Fibroblast of lung (primary cell): ENCODE results near the gene B4GALT6. TPM values are rescaled to one million over a fixed set of nuclear protein-coding genes. Genes with fewer than 3 reads are reported as not detected.

Experiments
- DNase-seq, 2 donors: peaks; one replicate each; pipeline versions ENCODE4 v3.0.0 to v3.0.0-alpha.2; 2010; ENCODE audit warnings: low read depth in 2 of 2
- H2AFZ ChIP-seq: 2 replicates; pipeline ENCODE4 v1.5.1; 2012; ENCODE audit warnings: low read length, control low read depth, inconsistent platforms
- H3K27ac ChIP-seq: 2 replicates; pipeline ENCODE4 v1.5.1; 2011; ENCODE audit warnings: low read length, control low read depth; ENCODE audit not compliant: insufficient read depth
- H3K27me3 ChIP-seq: 2 replicates; pipeline ENCODE4 v1.5.1; 2011; ENCODE audit warnings: mild to moderate bottlenecking, low read length; ENCODE audit not compliant: control insufficient read depth, insufficient read depth
- H3K36me3 ChIP-seq: 2 replicates; pipeline ENCODE4 v1.5.1; 2011; ENCODE audit warnings: low read length; ENCODE audit not compliant: control insufficient read depth, insufficient read depth
- H3K4me1 ChIP-seq: 2 replicates; pipeline ENCODE4 v1.5.1; 2011; ENCODE audit warnings: low read length; ENCODE audit not compliant: control insufficient read depth, insufficient read depth; ENCODE audit errors: extremely low read depth
- H3K4me2 ChIP-seq: 2 replicates; pipeline ENCODE4 v1.5.1; 2011; ENCODE audit warnings: low read length, control low read depth; ENCODE audit not compliant: insufficient read depth; ENCODE audit errors: extremely low read depth
- H3K4me3 ChIP-seq, 4 experiments: fragments of 200-600 bp in 1 of 4; sonication (generic) in 1 of 4; replicated peaks in 1 of 4; 2 replicates each; pipeline ENCODE4 v1.5.1; 2011 to 2016; ENCODE audit warnings: low read length in 4 of 4, low read depth in 3 of 4, mild to moderate bottlenecking in 3 of 4, control low read depth in 2 of 4, inconsistent platforms in 1 of 4, mixed read lengths in 1 of 4; ENCODE audit not compliant: insufficient read depth in 1 of 4; ENCODE audit errors: control extremely low read depth in 1 of 4
- H3K79me2 ChIP-seq: 2 replicates; pipeline ENCODE4 v1.5.1; 2012; ENCODE audit warnings: mild to moderate bottlenecking, low read length, inconsistent platforms; ENCODE audit not compliant: control insufficient read depth, insufficient read depth
- H3K9ac ChIP-seq: 2 replicates; pipeline ENCODE4 v1.5.1; 2011; ENCODE audit warnings: mild to moderate bottlenecking, low read length, control low read depth; ENCODE audit not compliant: insufficient read depth
- H3K9me3 ChIP-seq: 2 replicates; pipeline ENCODE4 v1.5.1; 2012; ENCODE audit warnings: low read depth, low read length; ENCODE audit not compliant: control insufficient read depth, insufficient read depth
- H4K20me1 ChIP-seq: 2 replicates; pipeline ENCODE4 v1.5.1; 2011; ENCODE audit warnings: low read length; ENCODE audit not compliant: control insufficient read depth, insufficient read depth; ENCODE audit errors: extremely low read depth
- CTCF ChIP-seq, 2 donors: IDR thresholded peaks in 1 of 2; conservative IDR thresholded peaks in 1 of 2; 1 replicate in 1 of 2; 2 replicates in 1 of 2; pipeline ENCODE4 v1.5.1; 2011 to 2012; ENCODE audit warnings: low read length in 2 of 2, control low read depth in 1 of 2, inconsistent platforms in 1 of 2, low read depth in 1 of 2, mild to moderate bottlenecking in 1 of 2
- EZH2 ChIP-seq: IDR thresholded peaks from 2 replicates; pipeline ENCODE4 v1.5.1; 2012; ENCODE audit warnings: low read length, control low read depth, mild to moderate bottlenecking; ENCODE audit errors: missing control alignments
- polyA plus RNA-seq, 2 donors: library from polyadenylated mRNA; depleted of rRNA in 1 of 2; stranded (reverse) in 1 of 2; unstranded in 1 of 2; fragments of >200 nt; gene quantifications; 2 replicates each; pipeline ENCODE4 v1.2.1, GENCODE V29; 2011 to 2012; ENCODE audit warnings: missing spikeins in 1 of 2
- total RNA-seq: library from RNA; depleted of rRNA; stranded (reverse); fragments of >200 nt; gene quantifications from 2 replicates; pipeline ENCODE4 v1.2.1, GENCODE V29; 2014

B4GALT6 gene
- total and polyA plus RNA-seq, 2 donors (not counting 1 experiment from before 2014, with no cell fraction given): 1.5 to 2.5 TPM

GRCh38 chr18:31701744-31702143 lies 17.4 kb upstream of the B4GALT6 start:
- DNase-seq: no peak
- Histone ChIP-seq H3K9ac (no peak overlapping the region), H3K9me3 (no peaks in the 10 kb centered on the region), H3K4me1 (no peaks in the 10 kb centered on the region), H3K4me3 (no peak overlapping the region), H4K20me1 (no peaks in the 10 kb centered on the region), H3K27ac (no peak overlapping the region), H2AFZ (no peak overlapping the region), H3K27me3 (no peaks in the 10 kb centered on the region), H3K79me2 (no peaks in the 10 kb centered on the region), H3K36me3 (no peaks in the 10 kb centered on the region), H3K4me2 (no peak overlapping the region)
- TF ChIP-seq EZH2 (no peak), CTCF (conservative IDR thresholded peaks at IDR 0.05 in 1 of 2, IDR thresholded peaks at IDR 0.05 in 1 of 2; ENCODE audit: low read depth in 1 of 2, low read length in 2 of 2) (no peak)

GRCh38 chr18:31700990-31701389 lies 16.6 kb upstream of the B4GALT6 start:
- Histone ChIP-seq H3K4me3 (no peak overlapping the region), H4K20me1 (no peaks in the 10 kb centered on the region), H3K4me2 (no peak overlapping the region), H3K27me3 (no peaks in the 10 kb centered on the region), H3K27ac (no peak overlapping the region), H3K79me2 (no peaks in the 10 kb centered on the region), H3K9me3 (no peaks in the 10 kb centered on the region), H2AFZ (no peak overlapping the region), H3K9ac (no peak overlapping the region), H3K4me1 (no peaks in the 10 kb centered on the region), H3K36me3 (no peaks in the 10 kb centered on the region)
- no peak for DNase-seq
- TF ChIP-seq EZH2 (no peak), CTCF (conservative IDR thresholded peaks at IDR 0.05 in 1 of 2, IDR thresholded peaks at IDR 0.05 in 1 of 2; ENCODE audit: low read depth in 1 of 2, low read length in 2 of 2) (no peak)

- Histone ChIP-seq H3K36me3 (no peaks in the 10 kb centered on the region), H3K4me1 (no peaks in the 10 kb centered on the region), H3K27ac (no peak overlapping the region), H2AFZ (no peak overlapping the region), H3K9ac (no peak overlapping the region), H4K20me1 (no peaks in the 10 kb centered on the region), H3K4me2 (no peak overlapping the region), H3K79me2 (no peaks in the 10 kb centered on the region), H3K27me3 (no peaks in the 10 kb centered on the region), H3K4me3 (no peak overlapping the region), H3K9me3 (no peaks in the 10 kb centered on the region)
- TF ChIP-seq EZH2 (no peak), CTCF (conservative IDR thresholded peaks at IDR 0.05 in 1 of 2, IDR thresholded peaks at IDR 0.05 in 1 of 2; ENCODE audit: low read depth in 1 of 2, low read length in 2 of 2) (no peak)
- no peak for DNase-seq
Observed at GRCh38 chr18:31697351-31698298, 13.2 kb upstream of the B4GALT6 start.
